Fibroblast of mammary gland (primary cell): ENCODE measurements around the gene LTBP1.

Experiments used
- DNase-seq: peaks from one replicate; pipeline ENCODE4 v3.0.0-alpha.2; 2010; ENCODE audit warnings: low read depth
- H3K4me3 ChIP-seq: 2 replicates; pipeline ENCODE4 v1.5.1; 2011; ENCODE audit warnings: low read depth, mild to moderate bottlenecking, low read length, moderate library complexity; ENCODE audit not compliant: control insufficient read depth
- CTCF ChIP-seq: conservative IDR thresholded peaks from 2 replicates; pipeline ENCODE4 v1.5.1; 2011; ENCODE audit warnings: low read depth, low read length, inconsistent platforms; ENCODE audit not compliant: control insufficient read depth, insufficient read depth

LTBP1 gene

GRCh38 chr2:32941944-32942690, 4.6 kb upstream of the LTBP1 start:
- no peak overlapping the region for H3K4me3 ChIP-seq
- TF ChIP-seq CTCF, result no peak
- DNase-seq, result no peak

- no peak overlapping the region for H3K4me3 ChIP-seq
- TF ChIP-seq CTCF, result no peak
- no peak for DNase-seq
Observed at GRCh38 chr2:32942793-32943485, 3.8 kb upstream of the LTBP1 start.

GRCh38 chr2:32945286-32945685, 1.5 kb upstream of the LTBP1 start:
- TF ChIP-seq CTCF, result no peak
- no peak for DNase-seq
- no peak overlapping the region for H3K4me3 ChIP-seq

GRCh38 chr2:32947076-32947483, 327 bp downstream of the LTBP1 start:
- no peak for DNase-seq
- no peak for TF ChIP-seq CTCF
- peak overlapping the region; percentile 68 for H3K4me3 ChIP-seq

- TF ChIP-seq CTCF, result no peak
- peak; percentile 34 for DNase-seq
- peak overlapping the region; percentile 68 for H3K4me3 ChIP-seq
Observed at GRCh38 chr2:32947484-32948143, 861 bp downstream of the LTBP1 start.

- TF ChIP-seq CTCF, result no peak
- peak overlapping the region; percentile 68 for H3K4me3 ChIP-seq
- no peak for DNase-seq
Observed at GRCh38 chr2:32948266-32948665, 1.5 kb downstream of the LTBP1 start.
